ENCODE data around the gene VWA7.
A peak's percentile ranks its signal among the peaks of the same experiment; 100 is the strongest.
"Not testable (repeated sequence)": the region's sequence is repeated elsewhere in the genome, so short reads cannot be mapped to it uniquely, and the experiment has no call there.

VWA7 gene

GRCh38 chr6:31819871-31820299, 42.8 kb upstream of the VWA7 start:
- in situ Hi-C loops (cut with MboI; ENCODE audit: low pct_unique_long_range_greater_than_20kb, low sequenced_read_pairs, unreplicated experiment) = no loop called here
- no peak for TF ChIP-seq CTCF (IDR thresholded peaks at IDR 0.05; ENCODE audit: extremely low read depth, insufficient read depth, missing control alignments)
- DNase-seq (ENCODE audit: low spot score) = no peak

- DNase-seq (ENCODE audit: low spot score); in situ Hi-C loops (cut with MboI; ENCODE audit: low pct_unique_long_range_greater_than_20kb, low sequenced_read_pairs, unreplicated experiment): not testable (repeated sequence)
These were observed 40.9 kb upstream of the VWA7 start for GRCh38 chr6:31817929-31818511.

GRCh38 chr6:31817133-31817928, 40.2 kb upstream of the VWA7 start:
- DNase-seq (ENCODE audit: low spot score); in situ Hi-C loops (cut with MboI; ENCODE audit: low pct_unique_long_range_greater_than_20kb, low sequenced_read_pairs, unreplicated experiment): not testable (repeated sequence)

- peak; percentile 91 for DNase-seq (ENCODE audit: low spot score)
- in situ Hi-C loops (cut with MboI; ENCODE audit: low pct_unique_long_range_greater_than_20kb, low sequenced_read_pairs, unreplicated experiment) = no loop called here
These were observed 38.1 kb upstream of the VWA7 start, which contains the start of the genes HSPA1A and HSPA1L for GRCh38 chr6:31815025-31815838. TSS of gene HSPA1A (plus strand) at chr6:31815543. CDS start at chr6:31815757, 214 bp downstream. TSS of gene HSPA1L (minus strand) at chr6:31815283. CDS start at chr6:31811972, 3,311 bp downstream.

GRCh38 chr6:31814677-31815024, 37.5 kb upstream of the VWA7 start:
- DNase-seq (ENCODE audit: low spot score) = peak; percentile 83
- TF ChIP-seq CTCF (IDR thresholded peaks at IDR 0.05; ENCODE audit: extremely low read depth, insufficient read depth, missing control alignments) = no peak
- in situ Hi-C loops (cut with MboI; ENCODE audit: low pct_unique_long_range_greater_than_20kb, low sequenced_read_pairs, unreplicated experiment) = no loop called here

More at GRCh38 chr6:31815025-31815838, 38.1 kb upstream of the VWA7 start, which contains the start of the genes HSPA1A and HSPA1L:
- no peak for TF ChIP-seq CTCF (IDR thresholded peaks at IDR 0.05; ENCODE audit: extremely low read depth, insufficient read depth, missing control alignments)

- in situ Hi-C loops (cut with MboI; ENCODE audit: low pct_unique_long_range_greater_than_20kb, low sequenced_read_pairs, unreplicated experiment) = no loop called here
- TF ChIP-seq CTCF (IDR thresholded peaks at IDR 0.05; ENCODE audit: extremely low read depth, insufficient read depth, missing control alignments) = no peak
- no peak for DNase-seq (ENCODE audit: low spot score)
These were observed 36.3 kb upstream of the VWA7 start for GRCh38 chr6:31813465-31813849.

- DNase-seq (ENCODE audit: low spot score) = no peak
- TF ChIP-seq CTCF (IDR thresholded peaks at IDR 0.05; ENCODE audit: extremely low read depth, insufficient read depth, missing control alignments) = no peak
- in situ Hi-C loops (cut with MboI; ENCODE audit: low pct_unique_long_range_greater_than_20kb, low sequenced_read_pairs, unreplicated experiment) = no loop called here
These were observed 34.5 kb upstream of the VWA7 start for GRCh38 chr6:31811645-31812044.

GRCh38 chr6:31808599-31808998, 31.5 kb upstream of the VWA7 start:
- in situ Hi-C loops (cut with MboI; ENCODE audit: low pct_unique_long_range_greater_than_20kb, low sequenced_read_pairs, unreplicated experiment); DNase-seq (ENCODE audit: low spot score): not testable (repeated sequence)

Measured in GM13977 (cell line).